Measurements from ENCODE around the gene RGS12.
"Not testable (repeated sequence)": the region's sequence is repeated elsewhere in the genome, so short reads cannot be mapped to it uniquely, and the experiment has no call there.

The RGS12 gene

DNA sequence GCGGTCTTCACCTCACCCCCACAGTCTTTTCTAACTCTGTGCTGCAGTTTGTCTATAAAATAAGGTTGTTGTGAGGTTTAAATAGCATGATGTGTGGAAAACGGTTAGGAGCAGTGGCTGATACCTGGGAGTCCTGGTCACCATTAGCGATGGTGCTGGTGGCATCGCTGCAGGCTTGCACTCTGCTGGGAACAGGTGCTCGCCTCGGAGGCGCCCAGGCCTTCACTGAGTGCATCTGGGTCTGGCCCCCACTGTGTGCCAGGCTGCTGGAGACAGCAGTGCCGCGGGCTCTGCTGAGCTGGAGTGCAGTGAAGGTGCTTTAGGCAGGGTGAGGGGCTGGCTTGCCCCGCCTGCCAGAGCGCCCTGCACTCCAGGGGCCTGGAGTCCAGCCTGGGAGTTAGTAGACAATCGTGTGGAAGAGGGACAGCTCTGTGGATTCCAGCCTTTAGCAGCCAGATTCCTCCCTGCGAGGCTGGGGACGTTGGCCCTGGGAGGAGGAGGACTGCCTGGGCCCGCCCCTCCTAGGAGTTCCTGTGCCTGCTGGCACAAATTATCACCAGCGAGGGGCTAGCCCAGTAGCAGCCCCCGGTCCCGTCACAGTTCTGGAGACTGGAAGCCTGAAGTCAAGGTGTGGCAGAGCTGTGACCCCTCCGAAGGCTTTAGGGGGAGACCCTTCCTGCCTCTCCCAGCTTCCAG, 7.3 kb downstream of the RGS12 start:
- no peak for DNase-seq

- DNase-seq = not testable (repeated sequence)
These were observed 8.1 kb downstream of the RGS12 start for GRCh38 chr4:3300882-3301281.

DNA sequence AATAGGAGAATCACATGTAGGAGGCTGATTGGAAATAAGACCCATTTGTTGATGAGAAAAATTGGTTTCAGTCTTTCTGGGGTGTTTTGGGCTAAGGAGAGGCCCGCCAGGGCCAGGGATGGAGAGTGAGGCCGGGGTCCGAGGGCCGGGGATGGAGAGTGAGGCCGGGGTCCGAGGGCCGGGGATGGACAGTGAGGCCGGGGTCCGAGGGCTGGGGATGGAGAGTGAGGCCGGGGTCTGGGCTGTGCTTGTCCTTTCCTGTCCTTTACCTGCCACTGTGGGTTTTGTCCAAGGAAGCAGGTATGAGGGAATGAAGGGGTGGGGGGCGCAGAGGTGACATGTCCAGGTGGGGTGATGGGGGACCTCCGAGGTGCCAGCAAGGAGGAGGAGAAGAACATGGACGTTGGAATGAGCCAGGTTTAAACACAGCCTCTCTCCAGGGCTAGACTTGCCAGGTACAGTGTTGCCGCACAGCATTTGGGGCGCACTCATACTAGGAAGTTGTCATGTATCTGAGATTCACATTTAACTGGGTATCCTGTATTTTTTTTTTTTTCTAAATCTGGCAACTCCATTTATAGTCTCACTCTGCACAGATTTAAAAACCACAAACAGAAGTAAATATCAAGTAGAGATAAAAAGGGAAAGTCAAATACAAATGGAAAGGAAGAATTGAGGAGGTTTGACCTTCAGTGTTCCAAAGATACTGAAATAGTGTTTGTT, 8.8 kb downstream of the RGS12 start:
- DNase-seq = no peak

DNA sequence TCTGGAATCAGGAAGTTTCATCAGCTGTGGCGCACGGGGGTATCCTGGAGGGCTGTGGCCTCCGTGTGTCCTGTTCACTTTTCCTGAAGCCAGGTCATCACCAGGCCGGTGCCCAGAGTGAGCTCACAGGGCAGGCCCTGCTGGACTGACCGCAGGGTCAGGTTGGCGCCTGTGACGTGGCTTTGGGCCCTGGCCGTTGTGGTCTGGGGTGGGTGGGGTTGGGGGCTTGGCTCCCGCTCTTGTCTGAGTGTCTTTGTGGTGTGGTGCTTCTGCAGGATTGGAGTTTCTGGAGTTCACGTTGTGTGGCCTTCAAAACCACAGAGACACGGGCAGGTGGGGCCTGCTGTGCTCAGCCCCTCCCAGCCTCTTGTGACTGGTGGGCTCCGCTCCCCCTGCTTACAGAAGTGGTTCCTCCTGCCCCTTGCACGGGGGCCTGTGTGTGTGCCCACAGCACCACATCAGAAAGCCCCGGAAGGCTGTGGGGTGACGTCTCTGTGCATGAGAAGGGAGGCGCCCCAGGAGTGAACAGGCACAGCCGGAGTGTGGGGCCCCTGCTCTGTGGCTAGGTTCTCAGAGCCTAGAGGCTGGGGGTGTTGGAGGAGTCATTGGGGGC, 9.5 kb downstream of the RGS12 start:
- DNase-seq = peak; percentile 51

GRCh38 chr4:3302786-3303564, 10.2 kb downstream of the RGS12 start:
- DNase-seq = no peak

- DNase-seq = no peak
These were observed 10.7 kb downstream of the RGS12 start for GRCh38 chr4:3303565-3303824.

DNA sequence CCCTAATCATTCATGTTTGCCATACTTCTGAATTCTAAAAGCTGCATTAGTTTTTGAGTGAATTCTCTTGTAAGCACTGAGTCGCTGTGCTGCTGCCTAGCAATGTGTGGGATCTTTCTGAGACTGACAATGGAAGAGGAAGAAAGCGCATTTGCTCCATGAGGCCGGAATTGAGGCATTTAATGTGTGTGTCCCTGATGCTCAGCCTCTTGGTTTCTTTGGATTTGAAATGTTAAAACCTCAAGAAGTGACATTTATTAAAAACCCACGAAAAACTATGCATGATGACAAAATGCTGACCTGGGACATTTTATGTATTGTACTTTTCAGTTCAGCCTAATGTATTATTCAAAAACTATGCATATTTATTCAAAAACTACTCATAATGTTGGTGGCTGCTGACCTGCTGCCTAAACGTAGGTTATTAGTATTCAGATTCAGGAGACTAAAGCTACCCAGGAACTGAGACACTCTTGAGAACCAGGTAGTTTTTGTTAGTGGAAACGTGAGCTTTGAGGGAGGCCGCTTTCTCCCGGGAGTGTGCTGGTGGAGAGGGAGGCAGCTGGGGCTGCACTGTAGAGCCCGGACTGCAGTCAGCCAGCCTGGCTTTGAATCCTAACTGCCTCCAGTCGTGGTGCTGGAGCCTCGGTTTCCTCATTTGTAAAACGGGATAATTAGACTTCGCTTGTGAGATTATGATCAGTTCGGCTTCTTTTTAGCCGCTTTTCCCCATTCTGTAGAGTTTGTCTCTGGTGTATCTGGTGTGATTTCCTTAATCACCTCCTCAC, 11.3 kb downstream of the RGS12 start:
- DNase-seq = no peak

DNA sequence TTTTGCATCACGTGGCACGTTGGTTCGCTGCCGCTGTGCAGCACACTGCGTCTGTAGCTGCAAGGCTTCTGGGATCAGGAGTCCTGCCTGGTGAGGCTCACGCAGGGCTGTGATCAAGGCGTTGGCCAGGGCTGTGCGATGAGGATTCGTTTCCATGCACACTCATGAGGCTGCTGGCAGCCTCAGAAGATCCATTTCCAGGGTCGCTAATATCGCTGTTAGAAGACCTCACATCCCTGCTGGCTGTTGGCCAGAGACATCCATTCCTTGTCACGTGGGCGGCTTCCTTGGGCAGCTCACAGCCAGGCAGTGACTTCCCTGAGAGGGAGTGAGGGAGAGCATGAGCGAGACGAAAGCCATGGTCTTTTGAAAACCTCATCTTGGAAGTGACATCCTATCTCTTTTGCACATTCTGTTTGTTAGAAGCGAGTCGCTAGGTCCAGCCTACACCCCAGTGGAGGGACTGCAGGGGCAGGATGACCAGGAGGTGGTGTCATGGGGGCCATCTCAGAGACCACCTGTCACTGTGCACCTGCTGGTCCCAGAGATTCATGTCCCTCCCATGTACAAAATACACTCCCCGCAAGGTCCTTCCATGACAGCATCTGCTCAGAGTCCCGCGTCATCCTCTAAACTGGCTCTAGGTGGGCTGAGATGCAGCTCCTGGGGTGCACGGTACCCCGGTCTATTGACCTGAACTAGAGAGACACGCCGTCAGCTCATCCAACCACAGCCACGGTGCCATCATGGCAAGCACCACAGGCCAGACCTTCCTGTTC, 12.2 kb downstream of the RGS12 start:
- DNase-seq = no peak

DNA sequence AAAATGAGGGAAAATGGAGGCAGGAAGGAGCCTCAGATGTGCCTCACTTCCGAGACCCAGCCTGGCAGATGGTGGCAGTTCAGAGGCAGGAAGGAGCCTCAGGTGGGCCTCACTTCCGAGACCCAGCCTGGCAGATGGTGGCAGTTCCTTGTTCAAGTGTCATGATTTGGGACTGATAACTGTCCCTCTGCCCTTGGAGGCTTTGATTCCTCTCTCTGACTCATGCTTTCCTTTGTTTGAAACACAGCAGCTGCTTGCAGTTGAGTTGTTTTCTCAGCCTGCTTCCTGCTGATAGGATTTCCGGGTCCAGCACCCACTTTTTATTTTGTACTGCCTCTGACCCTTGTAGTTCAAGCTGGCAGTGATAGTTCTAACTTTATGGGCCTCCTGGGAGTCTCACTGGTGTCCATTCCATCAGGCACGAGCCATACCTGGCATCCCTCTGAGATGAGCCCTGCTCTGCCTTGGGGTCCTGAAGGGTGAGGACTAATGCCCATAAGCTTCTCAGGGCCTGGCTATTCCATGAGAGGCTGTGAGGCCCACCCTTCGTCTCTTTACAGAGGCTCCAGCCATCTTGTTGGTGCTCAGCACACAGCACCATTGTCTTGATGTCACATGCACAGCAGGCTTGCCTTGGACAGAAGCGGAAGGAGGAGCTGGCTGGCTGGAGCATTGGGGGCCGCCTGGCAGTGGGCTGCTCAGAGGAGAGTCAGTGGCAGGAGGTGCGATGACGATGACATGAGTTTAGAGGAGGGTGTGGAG, 13.0 kb downstream of the RGS12 start:
- DNase-seq = no peak

DNA sequence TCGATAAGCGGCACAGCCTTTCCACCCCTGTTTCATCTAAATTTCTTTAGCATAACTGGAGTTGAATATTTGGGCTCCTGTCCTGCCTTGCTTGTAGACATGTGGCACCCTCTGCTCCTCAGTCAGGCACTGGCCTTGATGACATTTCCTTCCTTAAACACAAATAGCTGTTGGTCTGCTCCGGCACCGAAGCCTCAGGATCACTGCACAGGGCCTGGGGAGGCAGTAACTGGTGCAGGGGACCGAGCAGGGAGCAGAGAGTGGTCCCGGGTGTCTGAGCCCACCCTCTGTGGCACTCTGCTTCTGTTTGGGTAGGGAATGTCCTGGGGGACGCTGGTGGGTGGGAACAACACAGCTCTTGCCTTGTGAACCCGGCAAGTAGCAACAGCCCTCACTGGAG, 13.6 kb downstream of the RGS12 start:
- no peak for DNase-seq

DNA sequence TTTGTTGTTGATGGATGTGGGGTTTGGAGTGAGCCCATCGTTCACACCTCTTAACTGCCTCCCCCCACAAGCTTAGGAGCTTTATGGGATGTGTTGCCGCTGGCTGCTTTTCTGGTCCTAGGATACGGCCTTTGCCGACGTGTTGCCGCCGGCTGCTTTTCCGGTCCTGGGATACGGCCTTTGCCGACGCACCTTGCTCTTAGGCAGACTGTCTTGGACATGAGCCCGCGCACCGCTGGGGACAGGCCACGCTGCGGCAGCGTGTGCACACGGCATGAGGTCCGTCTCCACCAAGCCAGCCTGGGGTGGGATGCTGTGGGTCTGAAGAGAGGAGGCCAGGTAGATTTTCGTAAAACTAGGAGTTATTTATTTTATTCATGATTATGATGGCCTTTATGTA, 14.2 kb downstream of the RGS12 start:
- no peak for DNase-seq

DNA sequence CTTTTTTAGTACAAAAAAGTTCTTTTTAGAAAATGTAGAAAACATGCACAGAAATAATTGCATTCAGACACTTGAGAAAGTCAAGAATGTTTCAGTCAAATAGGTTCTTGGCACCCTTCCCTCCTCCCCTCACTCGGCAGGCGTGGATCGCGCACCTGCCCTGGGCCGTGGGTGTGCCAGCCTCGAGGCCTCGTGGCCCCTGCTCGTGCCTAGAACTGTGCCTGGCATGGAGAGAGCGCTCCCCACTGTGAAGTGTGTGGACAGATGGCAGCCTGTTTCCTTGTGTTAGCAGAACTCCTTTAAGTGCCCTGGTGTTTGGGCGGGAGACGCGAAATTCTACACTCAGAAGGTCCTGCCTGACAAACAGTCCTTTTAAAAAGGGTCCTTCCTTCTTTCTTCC, 14.7 kb downstream of the RGS12 start:
- no peak for DNase-seq

- no peak for DNase-seq
These were observed 15.2 kb downstream of the RGS12 start for GRCh38 chr4:3307891-3308575.

DNA sequence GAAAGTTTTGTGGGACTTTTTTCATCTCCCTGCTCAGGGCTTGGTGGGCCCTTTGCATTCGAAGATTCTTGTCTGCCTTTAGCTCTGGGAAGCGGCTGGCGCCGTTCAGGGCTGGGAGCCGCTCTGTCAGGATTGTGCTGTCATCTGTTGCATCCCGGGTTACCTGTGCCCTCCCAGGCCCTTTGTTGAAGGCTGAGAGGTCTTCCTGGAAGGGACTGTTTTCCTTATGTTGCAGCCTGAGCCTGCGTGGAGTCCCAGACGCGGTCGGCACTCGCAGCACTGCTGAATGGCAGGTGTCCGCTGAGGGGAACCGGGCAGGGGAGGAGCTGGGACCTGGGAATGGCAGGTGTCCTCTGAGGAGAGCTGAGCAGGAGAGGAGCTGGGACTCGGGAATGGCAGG, 15.9 kb downstream of the RGS12 start:
- no peak for DNase-seq

GRCh38 chr4:3310301-3311094, 17.7 kb downstream of the RGS12 start:
- DNase-seq = no peak

DNA sequence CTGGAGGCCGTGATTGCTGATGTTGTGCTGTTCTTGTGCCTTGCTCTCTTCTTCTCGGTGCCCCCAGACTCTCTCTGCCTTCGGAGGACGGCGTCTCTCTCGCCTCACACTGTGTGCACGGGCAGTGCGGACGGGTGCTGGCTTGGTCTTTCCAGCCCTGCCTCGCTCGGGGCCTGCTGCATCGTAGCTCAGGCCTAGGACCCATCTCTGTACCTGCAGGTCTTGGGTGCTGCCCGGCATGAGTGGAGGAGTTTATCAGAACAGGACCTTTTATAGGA, 18.2 kb downstream of the RGS12 start:
- DNase-seq = no peak

DNA sequence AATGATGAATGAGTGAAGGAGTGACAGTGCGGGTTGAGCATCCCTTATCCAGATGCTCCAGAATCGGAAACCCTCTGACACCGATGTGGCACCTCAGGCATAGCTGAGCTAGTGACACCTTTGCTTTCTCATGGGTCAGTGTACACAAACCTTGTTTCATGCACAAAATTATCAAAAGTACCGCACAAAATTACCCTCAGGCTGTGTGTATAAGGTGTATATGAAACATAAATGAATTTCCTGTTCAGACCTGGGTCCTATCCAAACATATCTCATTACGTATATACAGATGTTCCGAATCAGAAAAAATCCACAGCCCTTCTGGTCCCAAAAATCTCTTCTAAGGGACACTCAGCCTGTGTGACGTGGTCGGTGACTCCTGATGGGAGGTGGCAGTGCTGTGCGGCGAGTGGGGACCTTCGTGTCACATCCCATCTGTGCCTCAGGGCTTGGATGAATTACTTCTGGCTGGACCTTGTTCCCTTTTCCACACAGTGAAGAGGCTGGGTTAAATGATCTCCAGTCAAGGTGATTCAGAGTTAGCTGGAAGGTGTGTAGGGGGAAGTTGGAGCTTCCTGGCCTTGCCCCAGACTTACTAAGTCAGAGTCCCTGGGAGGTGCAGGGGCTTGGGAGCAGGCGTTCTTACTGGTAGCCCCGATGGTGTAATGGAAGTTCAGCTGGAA, 18.8 kb downstream of the RGS12 start:
- DNase-seq = no peak

DNA sequence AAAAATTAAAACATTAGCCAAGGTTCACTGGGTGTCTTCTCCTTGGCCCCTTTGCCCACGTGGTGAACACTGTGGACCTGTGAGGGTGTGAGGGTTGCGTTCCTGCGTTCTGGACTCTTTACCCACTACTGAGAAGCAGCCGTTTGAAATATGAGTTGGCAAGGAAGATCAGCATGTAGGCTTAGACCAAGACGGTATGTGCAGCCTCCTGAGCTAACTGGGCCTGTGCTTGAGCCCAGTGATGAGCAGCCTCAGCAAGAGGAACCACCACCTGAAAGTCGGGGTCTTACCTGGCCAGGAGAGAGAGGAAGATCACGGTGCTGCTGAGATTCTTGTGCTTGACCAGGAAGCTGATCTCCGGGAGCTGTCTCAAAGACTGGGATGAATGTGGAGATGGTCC, 19.5 kb downstream of the RGS12 start:
- DNase-seq = no peak

DNA sequence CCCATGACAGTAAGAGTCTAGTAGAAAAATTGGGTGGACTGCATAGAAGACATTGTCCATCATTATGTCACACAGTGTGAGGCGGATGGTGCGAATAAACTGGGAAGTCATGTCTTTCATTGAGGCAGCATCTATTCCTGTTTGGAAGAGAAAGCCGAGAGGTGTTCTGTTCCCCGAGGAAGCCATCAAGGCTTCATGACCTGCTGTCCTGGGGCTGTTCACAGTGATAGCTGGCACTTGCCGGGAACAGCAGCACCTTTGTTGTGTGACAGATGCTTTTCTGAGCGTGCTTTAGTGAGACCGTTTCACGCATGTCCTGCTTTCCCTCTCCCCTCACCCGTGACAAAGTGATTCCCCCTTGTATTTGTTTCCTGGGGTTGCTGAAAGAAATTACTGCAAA, 20.3 kb downstream of the RGS12 start:
- DNase-seq = no peak
